ENCODE results near the gene GNS.
"Not testable (repeated sequence)": the region's sequence is repeated elsewhere in the genome, so short reads cannot be mapped to it uniquely, and the experiment has no call there.

Gene GNS

GRCh38 chr12:64701283-64701682 is 57.9 kb downstream of the GNS start:
- Mint-ChIP-seq H3K27me3 (no peaks in the 10 kb centered on the region), H3K9me3 (no peaks in the 10 kb centered on the region), H3K27ac (peak overlapping the region; percentile 93), H3K4me1 (peaks cover 45% of the 10 kb centered on the region), H3K4me3 (peak overlapping the region; percentile 64 to 65)
- no peak for DNase-seq
- no peak for ATAC-seq

GRCh38 chr12:64700532-64700931 is 58.7 kb downstream of the GNS start:
- peak; percentile 67 for ATAC-seq
- H3K9me3 Mint-ChIP-seq = no peaks in the 10 kb centered on the region

GRCh38 chr12:64699504-64700115 is 59.6 kb downstream of the GNS start:
- no peak overlapping the region for H3K4me3 Mint-ChIP-seq
- peaks cover 61% of the 10 kb centered on the region for H3K4me1 Mint-ChIP-seq
- ATAC-seq = no peak
- no peak overlapping the region for H3K27ac Mint-ChIP-seq
- H3K27me3 Mint-ChIP-seq = no peaks in the 10 kb centered on the region
- no peaks in the 10 kb centered on the region for H3K9me3 Mint-ChIP-seq
- DNase-seq = no peak

More at GRCh38 chr12:64700532-64700931, 58.7 kb downstream of the GNS start:
- peaks cover 52% of the 10 kb centered on the region for H3K4me1 Mint-ChIP-seq
- DNase-seq = no peak
- peak overlapping the region in 1 of 2 donors; percentile 93 for H3K27ac Mint-ChIP-seq
- no peaks in the 10 kb centered on the region for H3K27me3 Mint-ChIP-seq
- H3K4me3 Mint-ChIP-seq = peak overlapping the region; percentile 64 to 65

GRCh38 chr12:64696080-64696741 is 63.0 kb downstream of the GNS start:
- Mint-ChIP-seq H3K4me1 (peaks cover 73% of the 10 kb centered on the region), H3K27ac (no peak overlapping the region), H3K27me3 (no peaks in the 10 kb centered on the region), H3K9me3 (no peaks in the 10 kb centered on the region), H3K4me3 (no peak overlapping the region)
- ATAC-seq (no peak), DNase-seq (no peak)

GRCh38 chr12:64695550-64695949 is 63.7 kb downstream of the GNS start:
- Mint-ChIP-seq H3K4me1 (peaks cover 68% of the 10 kb centered on the region), H3K4me3 (no peak overlapping the region), H3K9me3 (no peaks in the 10 kb centered on the region), H3K27me3 (no peaks in the 10 kb centered on the region), H3K27ac (no peak overlapping the region)
- no peak for ATAC-seq
- DNase-seq = no peak

GRCh38 chr12:64694130-64695040 is 64.8 kb downstream of the GNS start:
- H3K4me3 Mint-ChIP-seq = no peak overlapping the region
- no peak for DNase-seq

GRCh38 chr12:64691795-64692583 is 67.2 kb downstream of the GNS start:
- Mint-ChIP-seq H3K27ac (peak overlapping the region in 1 of 2 donors; percentile 70), H3K4me3 (no peak overlapping the region), H3K9me3 (no peaks in the 10 kb centered on the region), H3K4me1 (peaks cover 68% of the 10 kb centered on the region), H3K27me3 (no peaks in the 10 kb centered on the region)
- no peak for DNase-seq
- ATAC-seq = no peak

More at GRCh38 chr12:64694130-64695040, 64.8 kb downstream of the GNS start:
- ATAC-seq = peak; percentile 24
- Mint-ChIP-seq H3K27me3 (no peaks in the 10 kb centered on the region), H3K4me1 (peaks cover 59% of the 10 kb centered on the region), H3K9me3 (no peaks in the 10 kb centered on the region), H3K27ac (peak overlapping the region; percentile 10 to 24)

- no peak for ATAC-seq
- Mint-ChIP-seq H3K27ac (peak overlapping the region in 1 of 2 donors; percentile 23), H3K4me3 (peak overlapping the region in 1 of 2 donors; percentile 4), H3K9me3 (no peaks in the 10 kb centered on the region), H3K27me3 (no peaks in the 10 kb centered on the region), H3K4me1 (peaks cover 62% of the 10 kb centered on the region)
- DNase-seq = no peak
Observed at GRCh38 chr12:64691227-64691794, 67.9 kb downstream of the GNS start.

GRCh38 chr12:64690236-64690635 is 69.0 kb downstream of the GNS start:
- Mint-ChIP-seq H3K27ac (peak overlapping the region in 1 of 2 donors; percentile 81), H3K4me1 (peaks cover 61% of the 10 kb centered on the region)
- DNase-seq, H3K4me3 Mint-ChIP-seq, ATAC-seq, H3K9me3 Mint-ChIP-seq, H3K27me3 Mint-ChIP-seq: not testable (repeated sequence)

- H3K27me3 Mint-ChIP-seq = no peaks in the 10 kb centered on the region
- peaks cover 61% of the 10 kb centered on the region for H3K4me1 Mint-ChIP-seq
- DNase-seq (no peak), ATAC-seq (no peak)
- H3K4me3 Mint-ChIP-seq = peak overlapping the region; percentile 45 to 66
- peak overlapping the region in 1 of 2 donors; percentile 41 for H3K27ac Mint-ChIP-seq
- H3K9me3 Mint-ChIP-seq = peaks cover 0 to 6% of the 10 kb centered on the region in 2 donors
Observed at GRCh38 chr12:64688715-64689114, 70.5 kb downstream of the GNS start.

- ATAC-seq = no peak
- H3K27me3 Mint-ChIP-seq = no peaks in the 10 kb centered on the region
- H3K4me1 Mint-ChIP-seq = peaks cover 64% of the 10 kb centered on the region
- H3K9me3 Mint-ChIP-seq = peaks cover 0 to 9% of the 10 kb centered on the region in 2 donors
- H3K27ac Mint-ChIP-seq = peak overlapping the region; percentile 75 to 94
- H3K4me3 Mint-ChIP-seq = peak overlapping the region; percentile 45 to 66
- no peak for DNase-seq
Observed at GRCh38 chr12:64688219-64688618, 71.0 kb downstream of the GNS start.

- DNase-seq (no peak), ATAC-seq (peak; percentile 41)
- Mint-ChIP-seq H3K4me3 (peak overlapping the region; percentile 45 to 66), H3K4me1 (peaks cover 68% of the 10 kb centered on the region), H3K27ac (peak overlapping the region; percentile 75 to 94), H3K9me3 (peaks cover 0 to 9% of the 10 kb centered on the region in 2 donors), H3K27me3 (no peaks in the 10 kb centered on the region)
Observed at GRCh38 chr12:64687816-64688215, 71.4 kb downstream of the GNS start.

- peak overlapping the region in 1 of 2 donors; percentile 3 for H3K4me3 Mint-ChIP-seq
- H3K4me1 Mint-ChIP-seq = peaks cover 73% of the 10 kb centered on the region
- peak overlapping the region in 1 of 2 donors; percentile 96 for H3K27ac Mint-ChIP-seq
Observed at GRCh38 chr12:64685605-64686004, 73.6 kb downstream of the GNS start.

GRCh38 chr12:64685050-64685449 is 74.2 kb downstream of the GNS start:
- Mint-ChIP-seq H3K4me3 (peak overlapping the region in 1 of 2 donors; percentile 3), H3K27ac (peak overlapping the region; percentile 80 to 96), H3K27me3 (no peaks in the 10 kb centered on the region), H3K4me1 (peaks cover 78% of the 10 kb centered on the region), H3K9me3 (peaks cover 0 to 9% of the 10 kb centered on the region in 2 donors)
- ATAC-seq (no peak), DNase-seq (no peak)

More at GRCh38 chr12:64685605-64686004, 73.6 kb downstream of the GNS start:
- Mint-ChIP-seq H3K9me3 (peaks cover 0 to 9% of the 10 kb centered on the region in 2 donors), H3K27me3 (no peaks in the 10 kb centered on the region)
- DNase-seq = no peak
- no peak for ATAC-seq

Measured in stimulated activated naive CD8-positive, alpha-beta T cell treated with anti-CD3 and anti-CD28 coated beads, Interleukin-15, amount 100 ng/mL, for 72 hours (primary cell).